ENCODE measurements around the gene MICAL2.

The MICAL2 gene

DNA sequence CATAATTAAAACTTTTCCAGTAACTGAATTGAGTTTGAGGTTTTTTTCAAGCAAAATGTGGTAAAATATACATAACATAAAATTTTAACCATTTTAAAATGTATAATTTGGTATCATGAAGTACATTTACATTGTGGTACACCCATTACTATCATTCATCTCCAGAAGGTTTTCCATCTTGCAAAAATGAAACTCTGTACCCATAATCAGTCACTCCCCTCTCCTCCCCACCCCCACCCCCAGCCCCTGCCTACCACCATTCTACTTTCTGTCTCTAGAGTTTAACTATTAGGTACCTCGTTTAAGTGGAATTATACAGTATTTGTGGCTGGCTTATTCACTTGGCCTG lies 63.7 kb downstream of the MICAL2 start:
- DNase-seq, result no peak

DNA sequence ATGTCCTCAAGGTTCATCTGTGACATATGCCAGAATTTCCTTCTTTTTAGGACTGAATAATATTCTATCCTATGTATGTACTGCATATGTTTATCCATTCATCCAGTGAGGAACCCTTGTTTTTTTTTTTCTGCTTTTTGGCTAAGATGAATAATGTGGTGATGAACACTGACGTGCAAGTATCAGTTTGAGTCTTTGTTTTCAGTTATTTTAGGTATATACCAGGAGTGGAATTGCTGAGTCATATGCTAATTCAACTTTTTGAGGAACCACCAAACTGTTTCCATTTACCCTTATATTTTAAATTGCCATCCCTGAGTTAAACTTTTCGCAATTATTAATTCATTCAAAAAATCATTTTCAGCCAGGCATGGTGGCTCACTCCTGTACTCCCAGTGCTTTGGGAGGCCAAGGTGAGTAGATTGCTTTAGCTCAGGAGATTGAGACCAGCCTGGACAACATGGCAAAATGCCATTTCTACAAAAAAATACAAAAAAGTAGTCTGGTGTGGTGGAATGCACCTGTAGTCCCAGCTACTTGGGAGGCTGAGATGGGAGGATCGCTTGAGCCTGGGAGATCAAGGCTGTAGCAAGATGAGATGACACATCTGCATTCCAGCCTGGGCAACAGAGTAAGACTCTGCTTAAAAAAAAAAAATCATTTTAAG lies 64.2 kb downstream of the MICAL2 start:
- peak in 1 of 2 donors; percentile 79 for DNase-seq

DNA sequence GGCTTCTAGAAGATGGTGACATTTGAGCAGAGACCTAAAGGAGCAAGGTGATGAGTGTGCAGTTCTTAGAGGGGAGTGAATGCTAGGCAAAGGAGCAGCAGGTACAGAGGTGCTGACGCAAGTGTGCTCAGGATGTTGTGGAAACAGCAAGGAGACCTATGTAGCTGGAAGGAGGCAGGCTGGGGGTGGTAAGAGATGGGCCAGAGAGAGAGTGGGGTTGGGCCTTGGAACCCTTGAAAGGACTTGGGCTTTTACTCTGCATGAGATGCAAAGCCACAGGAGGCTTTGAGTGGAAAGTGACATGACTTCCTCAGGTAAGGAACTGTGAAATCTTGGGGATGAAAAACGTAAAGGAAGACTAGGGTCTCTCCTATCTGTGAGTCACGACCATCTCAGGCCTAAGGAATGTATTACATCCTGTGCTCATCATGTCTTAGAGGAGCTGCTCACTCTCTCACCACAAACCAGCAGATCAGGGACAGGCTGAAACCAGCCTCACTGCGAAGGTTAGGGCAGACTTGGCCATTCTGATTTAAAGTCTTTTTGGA lies 65.4 kb downstream of the MICAL2 start:
- no peak for DNase-seq

DNA sequence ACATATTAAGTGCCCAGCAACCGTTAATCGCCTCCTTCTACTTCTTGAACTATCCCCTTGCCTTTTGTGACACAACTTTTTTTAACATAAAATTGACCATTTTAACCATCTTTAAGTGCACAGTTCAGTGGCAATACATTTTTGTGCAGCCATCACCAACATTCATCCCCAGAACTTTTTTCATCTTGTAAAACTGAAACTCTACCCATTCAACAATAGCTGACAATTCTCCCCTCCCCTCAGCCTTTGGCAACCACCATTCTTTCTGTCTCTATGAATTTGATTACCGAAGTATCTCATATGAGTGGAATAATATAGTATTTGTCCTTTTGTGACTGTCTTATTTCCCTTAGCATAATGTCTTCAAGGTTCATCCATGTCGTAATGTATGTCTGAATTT lies 66.0 kb downstream of the MICAL2 start:
- no peak for DNase-seq

DNA sequence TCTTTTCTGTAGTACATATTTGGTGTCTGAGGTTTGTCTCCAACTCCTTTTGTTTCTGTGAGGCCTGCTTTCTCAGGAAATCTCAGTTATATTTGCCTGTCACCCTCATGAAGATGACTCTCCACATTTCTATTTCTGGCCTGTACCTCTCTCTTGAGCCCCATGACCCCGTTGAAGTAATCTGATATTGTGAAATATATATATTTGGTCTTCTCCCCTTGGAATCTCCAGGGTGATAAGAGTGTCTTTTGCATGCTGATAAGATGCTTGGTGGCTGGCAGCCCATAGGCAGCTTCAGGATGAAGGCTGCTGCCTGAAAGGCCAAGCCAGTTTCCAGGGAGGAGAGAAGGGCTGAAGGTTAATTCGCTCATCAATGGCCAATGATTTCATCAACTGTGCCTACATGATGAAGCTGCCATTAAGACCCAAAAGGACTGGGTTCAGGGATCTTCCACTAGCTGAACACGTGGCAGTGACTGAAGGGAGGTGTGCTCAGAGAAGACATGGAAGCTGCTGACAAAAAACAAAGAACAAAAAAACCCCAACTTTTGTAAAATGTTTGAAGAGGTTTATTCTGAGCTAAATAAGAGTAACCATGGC lies 67.4 kb downstream of the MICAL2 start:
- no peak for DNase-seq

DNA sequence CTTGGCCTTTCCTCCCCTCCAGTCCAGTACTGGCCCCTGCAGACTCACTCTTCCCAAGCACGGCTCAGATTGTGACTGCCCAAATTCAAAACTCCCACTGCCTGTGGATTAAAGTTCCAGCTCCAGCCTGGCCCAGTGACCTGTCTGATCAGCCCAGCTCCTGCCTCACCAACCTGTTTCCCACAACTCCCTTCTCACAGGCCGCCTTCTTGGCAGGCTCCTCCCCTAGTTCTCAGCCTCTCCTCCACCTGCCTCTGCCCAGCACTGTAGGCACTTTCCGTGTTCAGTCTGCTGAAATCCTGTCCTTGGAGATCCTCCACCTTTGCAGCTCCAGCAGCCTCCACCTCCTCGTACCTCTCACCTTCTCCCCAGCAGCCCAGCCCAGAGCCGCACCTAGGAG lies 68.6 kb downstream of the MICAL2 start:
- DNase-seq, result no peak

DNA sequence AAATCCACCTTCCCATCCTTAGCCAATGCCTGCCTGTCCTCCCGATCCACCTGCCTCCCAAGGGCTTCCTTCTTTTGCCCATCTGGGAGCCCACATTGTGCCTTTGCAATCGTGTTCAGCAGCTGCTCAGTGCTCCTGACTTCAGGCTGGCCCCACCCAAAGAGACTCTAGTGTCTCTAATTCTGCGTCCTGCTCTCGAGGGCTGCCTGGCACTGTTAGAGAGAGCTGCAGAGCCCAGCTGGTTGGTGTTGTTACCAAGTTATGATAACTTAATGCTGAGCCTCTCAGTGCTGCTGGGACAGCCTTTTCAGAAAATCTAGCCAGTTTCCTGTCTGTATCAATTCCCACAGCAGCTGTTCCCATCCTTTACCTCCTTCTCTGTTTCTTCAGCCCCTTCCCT lies 69.1 kb downstream of the MICAL2 start:
- DNase-seq, result no peak

DNA sequence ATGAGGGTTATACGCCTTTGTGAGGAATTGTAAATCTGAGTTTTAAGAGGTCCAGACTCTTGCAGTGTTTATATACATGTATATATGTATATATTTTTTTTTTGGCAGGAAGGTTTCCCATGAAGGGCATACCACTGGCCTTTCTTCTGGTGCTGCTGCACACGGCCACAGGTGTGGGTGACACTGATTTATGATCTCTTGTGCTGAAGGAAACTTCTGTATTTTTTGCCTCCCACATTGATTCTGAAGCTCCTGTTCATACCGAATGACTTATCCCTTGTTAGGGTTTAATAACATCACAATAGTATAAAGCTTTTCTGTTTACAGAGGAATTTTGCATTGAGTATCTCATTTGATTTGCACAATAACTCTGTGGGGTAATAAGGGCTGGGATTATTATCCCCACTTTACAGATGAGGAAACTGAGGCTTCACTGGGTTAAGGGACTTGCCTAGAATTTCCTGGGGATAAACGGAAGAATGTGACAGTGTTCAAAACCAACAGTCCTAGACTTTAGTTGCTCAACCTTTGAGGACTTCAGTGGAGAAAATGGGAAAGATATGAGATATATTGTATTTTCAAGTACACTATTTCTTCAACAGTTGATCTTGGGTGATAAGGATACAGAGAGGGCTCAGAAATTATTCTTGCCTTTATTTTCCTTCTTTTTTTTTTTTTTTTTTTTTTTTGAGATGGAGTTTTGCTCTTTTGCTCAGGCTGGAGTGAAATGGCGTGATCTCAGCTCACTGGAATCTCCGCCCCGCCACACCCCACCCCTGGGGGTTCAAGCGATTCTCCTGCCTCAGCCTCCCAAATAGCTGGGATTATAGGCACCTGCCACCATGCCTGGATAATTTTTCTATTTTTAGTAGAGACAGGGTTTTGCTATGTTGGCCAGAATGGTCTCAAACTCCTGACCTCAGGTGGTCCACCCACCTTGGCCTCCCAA lies 70.1 kb downstream of the MICAL2 start:
- no peak for DNase-seq

DNA sequence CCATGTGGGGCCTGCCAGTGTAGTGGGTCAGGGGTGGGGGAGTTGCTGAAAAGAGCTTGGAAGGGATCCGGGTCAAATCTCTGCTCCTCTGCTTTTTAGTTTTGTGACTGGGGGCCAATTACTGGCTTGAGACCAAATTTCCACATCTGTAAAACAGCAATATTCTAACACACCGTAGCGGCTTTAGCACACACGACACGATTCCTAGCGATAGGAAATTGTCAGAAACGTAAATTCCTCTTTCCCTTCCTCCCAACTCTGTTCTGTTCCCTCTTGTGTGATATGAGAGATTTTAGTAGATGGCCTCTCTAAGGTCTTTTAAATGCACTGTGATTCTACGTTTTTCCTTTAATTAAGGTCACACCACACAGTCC lies 71.9 kb downstream of the MICAL2 start:
- DNase-seq, result no peak

DNA sequence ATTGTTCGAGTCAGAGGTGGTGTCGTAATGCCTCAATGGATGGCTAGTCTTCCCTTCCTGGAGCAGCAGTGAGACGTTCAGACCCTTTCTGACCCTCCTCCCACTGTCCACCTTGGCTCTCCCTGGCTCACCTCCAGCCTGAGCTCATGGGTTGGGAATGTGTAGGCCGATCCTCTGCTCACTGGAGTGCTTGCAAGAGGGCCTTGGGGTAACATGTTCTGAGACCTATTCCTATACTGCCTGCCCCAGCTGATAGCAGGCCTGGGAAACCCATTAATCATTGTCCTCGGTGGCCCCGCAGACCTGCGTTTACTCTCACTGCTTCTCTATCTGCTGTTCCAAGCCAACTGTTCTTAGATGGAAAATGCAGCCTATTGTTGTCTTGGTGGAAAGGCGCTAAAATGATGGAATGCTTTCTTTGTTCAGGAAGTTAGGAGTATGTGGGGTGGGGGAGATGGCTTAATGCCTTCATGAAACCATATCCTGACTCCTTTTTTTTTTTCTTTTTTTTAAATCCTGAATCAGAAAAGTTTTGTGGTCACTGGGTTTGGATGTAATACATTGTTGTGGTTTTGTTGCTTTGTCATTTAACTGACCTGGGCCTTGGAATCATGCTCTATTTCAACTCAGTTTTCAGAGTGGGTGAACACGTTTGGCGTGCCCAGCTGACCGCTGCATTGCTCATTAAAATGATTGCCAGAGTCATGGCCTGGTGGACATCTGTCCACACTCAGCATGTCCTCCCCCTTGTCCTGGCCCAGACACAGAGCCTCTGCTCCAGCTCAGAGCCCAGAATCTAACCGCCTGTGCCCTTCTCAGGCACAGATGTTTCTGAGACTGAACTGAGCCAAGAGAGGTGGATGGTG lies 72.5 kb downstream of the MICAL2 start:
- no peak for DNase-seq

DNA sequence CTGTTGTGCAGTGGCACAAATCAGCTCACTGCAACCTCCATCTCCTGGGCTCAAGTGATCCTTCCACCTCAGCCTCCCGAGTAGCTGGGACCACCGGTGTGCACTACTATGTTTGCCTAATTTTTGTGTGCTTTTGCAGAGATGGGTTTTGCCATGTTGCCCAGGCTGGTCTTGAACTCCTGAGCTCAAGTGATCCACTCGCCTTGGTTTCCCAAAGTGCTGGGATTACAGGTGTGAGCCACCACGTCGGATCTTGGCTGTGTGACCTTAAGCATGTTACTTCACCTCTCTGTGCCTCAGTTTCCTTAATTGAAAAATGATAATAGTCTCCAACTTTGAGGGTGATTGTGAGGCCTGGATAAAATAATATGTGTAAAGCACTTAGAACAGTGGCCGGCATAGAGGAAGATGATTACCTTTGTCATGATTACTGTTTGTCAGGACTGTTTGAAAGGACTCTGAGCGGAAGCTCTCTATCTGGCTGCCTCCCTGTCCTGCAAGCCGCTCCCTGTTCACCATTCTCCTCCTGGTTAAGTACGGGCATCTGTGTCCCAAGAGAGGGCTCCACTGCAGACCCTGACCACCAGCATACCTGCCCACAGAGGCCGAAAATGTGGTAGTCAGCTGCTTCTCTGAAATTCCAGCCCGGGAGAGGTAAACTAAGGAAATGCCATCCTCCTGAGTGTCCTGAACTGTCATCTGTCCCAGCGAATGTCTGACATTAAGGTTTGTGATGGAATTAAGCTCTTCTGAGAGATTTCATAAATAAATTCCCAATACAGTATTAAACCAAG lies 73.6 kb downstream of the MICAL2 start:
- no peak for DNase-seq

DNA sequence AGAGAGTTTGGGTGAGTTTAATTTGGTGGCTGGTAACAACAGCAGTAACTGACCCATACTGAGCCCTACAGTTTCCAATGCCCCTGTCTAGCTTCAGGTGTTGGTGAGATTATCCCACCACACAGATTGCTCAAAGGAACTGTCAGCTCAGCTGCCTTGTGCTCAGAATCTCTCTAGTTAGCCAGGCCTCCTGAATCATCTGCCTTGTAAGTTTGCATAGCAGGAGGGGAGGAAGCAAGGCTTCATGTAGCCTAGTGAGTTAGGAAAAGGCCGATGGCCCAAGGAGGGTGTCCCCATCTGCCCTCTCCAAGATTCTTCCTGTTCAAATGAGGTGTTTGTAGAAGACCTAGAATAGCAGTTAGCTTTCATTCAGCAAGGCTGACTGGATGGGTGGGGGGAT lies 74.3 kb downstream of the MICAL2 start:
- DNase-seq, result no peak

DNA sequence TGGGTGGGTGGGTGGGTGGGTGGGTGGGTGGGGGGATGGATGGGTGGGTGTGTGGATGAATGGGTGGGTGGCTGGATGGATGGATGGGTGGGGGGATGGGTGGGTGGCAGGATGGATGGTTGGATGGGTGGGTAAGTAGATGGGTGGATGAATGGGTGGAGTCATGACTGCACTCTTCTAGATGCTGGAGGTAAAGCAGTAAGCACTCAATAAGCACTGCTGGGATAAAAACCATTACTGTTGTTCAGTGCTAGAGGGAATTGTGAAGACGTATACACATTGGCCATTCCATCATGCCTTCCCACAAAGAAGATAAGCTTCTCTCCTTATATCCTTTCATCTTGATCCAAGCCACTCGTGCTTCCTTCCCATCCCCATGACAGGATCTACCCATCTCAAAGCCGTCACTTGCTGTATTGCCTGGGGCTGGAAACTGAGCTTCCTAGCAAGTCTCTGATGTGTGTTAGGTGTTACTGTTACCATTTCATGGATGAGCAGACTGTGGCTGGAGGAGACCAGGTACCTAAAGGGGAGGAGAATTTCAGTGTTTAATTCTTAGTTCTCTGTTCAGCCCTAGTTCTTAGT lies 74.8 kb downstream of the MICAL2 start:
- DNase-seq, result no peak

DNA sequence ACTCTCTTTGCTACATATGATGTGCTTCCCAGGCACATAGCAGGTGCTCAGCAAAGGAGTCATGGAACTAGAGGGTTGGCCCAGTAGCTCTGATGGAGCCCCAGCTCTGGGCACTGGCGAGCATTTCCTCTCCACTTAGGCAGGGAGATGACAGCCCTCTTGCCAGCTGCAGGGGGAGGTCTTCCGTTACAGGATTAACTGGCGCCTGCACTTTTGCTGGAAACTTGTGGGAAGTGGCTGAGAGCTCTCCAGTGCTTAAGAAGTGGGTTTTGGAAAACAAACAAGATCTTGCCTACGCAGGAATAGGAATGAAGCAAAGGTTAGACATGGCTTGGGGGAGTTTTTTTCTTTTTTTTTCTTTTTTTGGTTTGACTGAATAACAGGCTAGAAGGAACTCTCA lies 75.5 kb downstream of the MICAL2 start:
- DNase-seq, result no peak

DNA sequence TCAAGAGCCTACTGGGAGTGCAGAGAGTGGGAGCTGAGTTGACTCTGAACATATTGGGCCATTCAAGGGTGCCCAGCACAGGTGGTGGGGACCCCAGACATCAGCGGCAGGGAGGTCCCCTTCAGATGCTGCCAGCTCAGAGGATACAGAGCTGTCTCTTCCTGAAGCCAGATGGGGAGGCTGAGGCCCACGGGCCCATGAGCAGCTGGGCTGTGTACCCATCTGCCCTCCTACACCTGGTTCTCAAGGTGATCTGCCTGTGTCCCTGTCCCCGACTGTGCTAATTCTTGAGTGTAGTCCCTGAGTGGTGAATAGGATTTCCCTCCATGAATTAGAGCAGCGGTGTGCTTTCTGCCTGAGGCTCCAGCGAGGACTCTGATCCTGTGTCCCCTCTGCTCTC lies 76.3 kb downstream of the MICAL2 start:
- DNase-seq, result no peak

DNA sequence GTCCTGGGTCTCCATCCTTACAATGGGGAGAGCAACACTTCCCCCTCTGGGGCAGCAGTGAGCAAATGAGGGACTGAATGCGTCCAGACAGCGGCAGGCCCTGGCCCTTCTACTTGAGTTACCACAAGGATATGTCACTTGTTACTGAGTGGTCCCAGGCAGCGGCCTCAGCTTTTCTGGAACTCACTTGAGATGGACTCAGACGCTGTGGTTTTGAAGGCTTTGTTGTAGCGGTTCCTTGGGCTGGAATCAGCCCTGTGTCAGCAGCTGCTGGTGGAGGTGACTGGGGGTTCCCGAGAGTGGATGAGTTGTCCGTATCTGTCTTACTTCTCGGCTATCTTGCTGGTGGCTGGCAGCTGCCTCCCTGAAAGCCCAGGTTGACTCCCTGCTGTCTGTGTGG lies 77.0 kb downstream of the MICAL2 start:
- DNase-seq, result no peak

DNA sequence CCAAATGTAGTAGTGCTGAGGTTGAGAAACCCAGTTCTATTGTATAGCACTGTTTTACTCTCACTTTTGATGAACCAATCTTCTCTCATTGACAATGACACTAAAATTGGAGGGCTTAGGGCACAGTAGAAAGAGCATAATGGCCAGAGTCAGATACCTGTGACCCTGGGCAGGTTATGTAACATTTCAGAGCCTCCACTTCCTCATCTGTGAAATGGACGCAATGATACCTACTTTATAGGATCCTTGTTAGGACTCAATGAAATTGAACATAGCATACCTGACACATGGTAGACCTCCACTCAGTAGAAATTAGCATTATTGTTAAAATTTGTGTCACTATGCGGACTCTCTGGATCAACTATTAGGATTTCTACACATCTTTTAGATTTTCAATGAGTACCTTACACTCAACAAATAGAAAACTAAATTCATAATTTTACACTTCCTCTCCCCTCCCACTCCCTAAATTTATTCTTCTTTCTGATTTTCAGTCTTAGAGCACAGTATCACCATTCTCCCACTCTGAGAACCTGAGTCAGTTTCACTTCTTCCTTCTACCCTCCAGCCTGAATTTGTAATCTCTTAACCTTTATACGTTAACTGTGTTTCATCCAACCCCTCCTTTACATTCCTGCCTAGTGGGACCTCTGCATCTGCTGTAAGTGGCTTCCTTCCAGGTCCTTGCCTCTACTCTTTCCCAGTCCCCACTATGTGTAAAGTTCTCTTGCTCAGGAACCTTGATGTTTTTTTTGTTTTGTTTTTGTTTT lies 78.3 kb downstream of the MICAL2 start:
- DNase-seq, result no peak

DNA sequence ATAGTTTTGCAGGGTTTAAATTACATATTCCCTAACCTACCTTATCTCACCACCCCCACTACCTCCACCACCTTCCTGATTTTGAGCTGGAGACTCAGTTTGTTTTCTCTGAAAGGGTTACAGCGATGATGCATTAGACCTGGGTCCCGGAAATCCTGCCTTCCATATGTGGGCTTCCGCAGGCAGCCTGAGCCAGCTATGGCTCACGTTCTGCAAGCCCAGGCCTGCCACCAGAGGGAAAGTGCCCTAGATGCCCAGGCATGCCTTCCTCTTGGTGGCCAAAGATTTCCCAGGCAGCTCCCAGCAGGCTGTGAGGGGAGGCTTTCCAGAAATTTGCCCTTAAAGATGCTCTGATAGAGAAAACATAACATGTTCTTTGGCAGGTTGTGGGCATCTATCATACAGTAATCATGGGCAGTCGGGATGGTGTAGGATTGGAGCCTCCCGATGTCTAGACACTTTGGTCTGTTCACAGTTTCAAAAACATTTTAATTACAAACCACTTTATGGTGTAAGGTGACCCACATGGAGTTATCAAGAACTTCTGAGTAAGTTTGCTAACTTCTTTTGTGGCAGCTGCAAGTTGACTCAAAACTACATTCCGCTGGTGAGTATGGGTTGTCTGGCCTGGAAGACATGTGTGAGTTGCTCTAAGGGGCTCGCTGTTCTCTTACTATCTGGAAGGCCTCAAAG lies 79.3 kb downstream of the MICAL2 start:
- DNase-seq, result no peak

DNA sequence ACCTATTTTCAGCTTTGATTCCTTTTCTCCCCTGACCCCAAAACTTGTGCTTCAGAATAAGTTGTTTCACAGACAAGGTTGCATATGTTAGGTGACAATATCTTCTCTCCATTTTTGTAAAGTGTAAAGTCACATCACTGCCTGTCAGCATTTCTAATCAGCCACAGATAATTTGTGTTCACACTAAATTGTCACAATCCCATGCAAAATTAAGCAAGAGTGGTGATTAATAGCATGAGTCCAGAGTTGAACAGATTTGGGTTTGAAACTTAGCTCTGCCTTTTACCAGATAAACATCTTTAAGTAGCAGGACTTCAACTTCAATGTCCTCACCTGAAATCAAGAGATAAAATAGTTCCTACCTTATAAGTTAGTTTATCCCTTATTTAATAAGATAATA lies 80.1 kb downstream of the MICAL2 start:
- DNase-seq, result no peak

Data from bone marrow (tissue), 2 donors.